ENCODE results near the gene FREM3. TPM values are rescaled to one million over a fixed set of nuclear protein-coding genes. Genes with fewer than 3 reads are reported as not detected.

Gene FREM3
- total and polyA plus RNA-seq, 2 of the 8 experiments (the other 6 are each of a cell fraction or from before 2014, with no cell fraction given), result 0.03 to 0.11 TPM

DNA sequence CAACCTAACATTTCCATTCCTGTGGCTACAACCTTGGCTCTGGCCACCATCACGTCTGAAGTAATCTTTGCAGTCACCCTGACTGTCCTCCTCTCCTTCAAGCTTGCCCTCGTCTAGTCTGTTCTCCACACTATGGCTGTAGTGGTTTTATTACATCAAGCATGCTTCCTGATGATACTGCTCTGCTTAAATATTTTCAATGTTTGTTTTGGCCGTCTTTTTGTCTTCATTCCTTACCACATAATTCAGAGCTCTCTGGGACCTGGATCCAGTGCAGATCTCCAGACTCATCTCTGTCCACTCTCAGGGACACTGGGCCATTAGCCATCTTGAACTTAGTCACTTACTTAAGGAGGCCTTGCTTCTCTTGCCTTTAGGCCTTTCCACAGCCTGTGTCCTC is 27.7 kb upstream of the FREM3 start:
- Histone ChIP-seq H4K5ac (ENCODE audit: insufficient read length, low read depth, low read length) (no peak overlapping the region), H2BK12ac (ENCODE audit: low read depth, low read length) (no peak overlapping the region), H3K23me2 (ENCODE audit: low read depth, low read length) (no peaks in the 10 kb centered on the region), H3K56ac (replicated peaks; ENCODE audit: insufficient read length, low read depth, low read length) (no peak overlapping the region), H3K36me3 (ENCODE audit: control insufficient read depth in 2 of 4, insufficient read depth in 4 of 4, low read length in 3 of 4) (no peaks in the 10 kb centered on the region), H3K18ac (ENCODE audit: extremely low read depth, low read length) (no peak overlapping the region), H3K4ac (replicated peaks; ENCODE audit: insufficient read length, low read depth, low read length) (no peak overlapping the region), H3K23ac (ENCODE audit: insufficient read length) (no peak overlapping the region), H4K20me1 (replicated peaks in 1 of 2; ENCODE audit: control insufficient read depth in 1 of 2, insufficient read depth in 2 of 2, low read length in 2 of 2) (no peaks in the 10 kb centered on the region), H4K8ac (ENCODE audit: extremely low read depth, insufficient read depth, low read length) (no peak overlapping the region), H3K27me3 (replicated peaks in 1 of 4; ENCODE audit: control insufficient read depth in 3 of 4, extremely low read depth in 1 of 4, insufficient read depth in 3 of 4, low read length in 3 of 4) (no peaks in the 10 kb centered on the region), H3K27ac (ENCODE audit: low read depth, low read length) (no peak overlapping the region), H3K79me1 (ENCODE audit: low read depth, low read length) (no peaks in the 10 kb centered on the region), H2BK20ac (ENCODE audit: low read length) (no peak overlapping the region), H3K9me3 (ENCODE audit: insufficient read depth in 2 of 2, low read depth in 1 of 2, low read length in 1 of 2) (no peaks in the 10 kb centered on the region), H2BK5ac (ENCODE audit: low read depth, low read length) (no peak overlapping the region), H3K79me2 (ENCODE audit: control insufficient read depth in 1 of 2, insufficient read depth in 2 of 2, low read length in 2 of 2) (no peaks in the 10 kb centered on the region), H2AFZ (ENCODE audit: low read length) (no peak overlapping the region), H2BK15ac (ENCODE audit: low read length) (no peak overlapping the region), H4K91ac (replicated peaks; ENCODE audit: insufficient read length, low read length) (no peak overlapping the region), H3K9ac (replicated peaks in 1 of 4; ENCODE audit: extremely low read depth in 1 of 4, low read depth in 3 of 4, low read length in 3 of 4) (no peak overlapping the region), H3K14ac (ENCODE audit: insufficient read length) (no peak overlapping the region), H3K4me3 (ENCODE audit: extremely low read depth in 1 of 4, insufficient read depth in 2 of 4, low read depth in 3 of 4, low read length in 4 of 4) (no peak overlapping the region), H2AK5ac (ENCODE audit: low read depth, low read length) (no peak overlapping the region), H3K4me2 (ENCODE audit: insufficient read depth in 1 of 2, low read depth in 2 of 2, low read length in 2 of 2) (no peak overlapping the region), H2BK120ac (replicated peaks; ENCODE audit: low read depth, low read length) (no peak overlapping the region), H3K4me1 (replicated peaks in 1 of 4; ENCODE audit: control insufficient read depth in 3 of 4, insufficient read depth in 4 of 4, low read length in 3 of 4) (no peaks in the 10 kb centered on the region)
- 89% methylated on average over 3 of the region's 3 CpGs; no CpG with 5 or more reads in 1 of the 2 experiments for WGBS, 2 experiments (ENCODE audit: extremely low coverage in 1 of 2, insufficient coverage in 1 of 2, insufficient read length in 1 of 2, insufficient replicate concordance in 2 of 2, low coverage in 1 of 2, low lambda C conversion rate in 2 of 2, missing lambda C conversion rate in 1 of 2)
- CTCF ChIA-PET (ENCODE audit: partially characterized antibody), result interaction anchor here (0.9 kb wide), 1 partner anchor 46 kb away, joined by 3 read pairs; no protein-coding TSS in a partner anchor
- POLR2A ChIA-PET (ENCODE audit: partially characterized antibody), result no interaction called here
- FAIRE-seq (no peak), DNase-seq (ENCODE audit: low read depth in 1 of 2, low spot score in 2 of 2) (no peak)
- TF ChIP-seq KDM4A (IDR thresholded peaks at IDR 0.05; ENCODE audit: low read depth, low read length, severe bottlenecking) (no peak), POLR2A (IDR thresholded peaks at IDR 0.05; ENCODE audit: control extremely low read depth in 1 of 2, low read depth in 2 of 2, low read length in 2 of 2) (no peak), HDAC2 (IDR thresholded peaks at IDR 0.05; ENCODE audit: borderline replicate concordance in 1 of 2, low read depth in 2 of 2, low read length in 2 of 2) (no peak), RFX5 (IDR thresholded peaks at IDR 0.05; ENCODE audit: borderline replicate concordance, low read depth, low read length) (no peak), BCL11A (IDR thresholded peaks at IDR 0.05; ENCODE audit: low read depth in 2 of 2, low read length in 2 of 2) (no peak), EZH2 (IDR thresholded peaks at IDR 0.05; ENCODE audit: low read depth, low read length, severe bottlenecking) (no peak), SIRT6 (IDR thresholded peaks at IDR 0.05; ENCODE audit: low read length) (no peak), KDM5A (IDR thresholded peaks at IDR 0.05; ENCODE audit: low read length) (no peak), RBBP5 (IDR thresholded peaks at IDR 0.05; ENCODE audit: borderline replicate concordance, low read depth, low read length) (no peak), TEAD4 (IDR thresholded peaks at IDR 0.05; ENCODE audit: low read depth, low read length) (no peak), RXRA (IDR thresholded peaks at IDR 0.05; ENCODE audit: insufficient read depth, low read depth, low read length) (no peak), CTBP2 (IDR thresholded peaks at IDR 0.05; ENCODE audit: borderline replicate concordance, insufficient read depth, insufficient read length, low read length) (no peak), KDM1A (IDR thresholded peaks at IDR 0.05; ENCODE audit: borderline replicate concordance, low read length) (no peak), SRF (IDR thresholded peaks at IDR 0.05; ENCODE audit: low read depth, low read length) (no peak), BRCA1 (IDR thresholded peaks at IDR 0.05; ENCODE audit: low read depth, low read length) (no peak)
